Limb (tissue), 2 donors: Measurements from ENCODE around the gene PPM1D.
A peak's percentile ranks its signal among the peaks of the same experiment; 100 is the strongest.

Source experiments
- DNase-seq, 2 donors: peaks; one replicate each; pipeline ENCODE4 v3.0.0-alpha.2; 2016; ENCODE audit errors: extremely low spot score in 2 of 2

The PPM1D gene

DNA sequence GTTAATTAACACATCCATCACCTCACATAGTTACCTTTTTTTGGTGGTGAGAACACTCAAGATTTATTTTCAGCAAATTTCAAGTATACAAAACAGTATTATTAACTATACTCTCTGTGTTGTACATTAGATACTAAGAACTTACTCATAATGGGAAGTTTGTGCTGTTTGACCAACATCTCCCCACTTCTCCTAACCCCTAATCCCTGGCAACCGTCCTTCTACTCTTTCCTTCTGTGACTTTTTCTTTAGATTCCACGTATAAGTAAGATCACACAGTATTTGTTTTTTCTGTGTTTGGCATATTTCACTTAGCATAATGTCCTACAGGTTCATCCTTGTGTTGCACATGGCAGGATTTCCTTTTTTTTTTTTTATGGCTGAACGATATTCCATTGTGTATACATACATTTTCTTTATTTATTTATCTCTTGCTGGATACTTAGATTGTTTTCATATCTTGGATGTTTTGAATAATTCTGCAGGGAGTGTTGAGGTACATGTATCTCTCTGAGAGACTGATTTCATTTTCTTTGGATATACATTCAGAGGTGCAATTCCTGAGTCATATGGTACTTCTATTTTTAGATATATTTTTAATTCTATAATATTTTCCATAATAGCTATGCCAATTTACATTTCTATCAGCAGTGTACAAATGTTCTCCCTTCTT is 19.0 kb downstream of the PPM1D start:
- DNase-seq: no peak

DNA sequence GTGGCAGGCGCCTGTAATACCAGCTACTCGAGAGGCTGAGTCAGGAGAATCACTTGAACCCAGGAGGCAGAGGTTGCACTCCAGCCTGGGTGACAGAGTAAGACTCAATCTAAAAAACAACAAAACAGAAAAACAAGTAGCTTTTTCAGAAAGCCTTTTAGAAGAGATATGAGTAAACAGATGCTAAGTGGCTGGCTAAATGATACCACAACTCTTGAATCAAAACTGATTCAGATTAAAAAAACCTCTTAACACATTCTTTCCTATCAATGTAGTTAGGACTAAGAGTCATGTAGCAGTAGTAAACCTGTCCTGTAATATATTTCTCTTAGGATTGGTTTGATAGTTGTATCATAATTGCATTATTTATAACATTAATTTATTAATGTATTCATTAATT is 23.0 kb downstream of the PPM1D start:
- DNase-seq: no peak

DNA sequence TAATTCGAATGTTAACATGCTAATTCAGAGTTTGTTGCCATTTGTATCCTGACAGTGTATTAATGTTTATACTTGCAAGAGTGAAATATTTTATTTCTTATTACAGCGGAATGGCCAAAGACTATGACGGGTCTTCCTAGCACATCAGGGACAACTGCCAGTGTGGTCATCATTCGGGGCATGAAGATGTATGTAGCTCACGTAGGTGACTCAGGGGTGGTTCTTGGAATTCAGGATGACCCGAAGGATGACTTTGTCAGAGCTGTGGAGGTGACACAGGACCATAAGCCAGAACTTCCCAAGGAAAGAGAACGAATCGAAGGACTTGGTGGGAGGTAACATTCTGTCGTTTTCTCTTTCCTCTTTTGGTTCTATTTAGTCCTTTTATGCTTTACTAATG is 23.4 kb downstream of the PPM1D start:
- no peak for DNase-seq

DNA sequence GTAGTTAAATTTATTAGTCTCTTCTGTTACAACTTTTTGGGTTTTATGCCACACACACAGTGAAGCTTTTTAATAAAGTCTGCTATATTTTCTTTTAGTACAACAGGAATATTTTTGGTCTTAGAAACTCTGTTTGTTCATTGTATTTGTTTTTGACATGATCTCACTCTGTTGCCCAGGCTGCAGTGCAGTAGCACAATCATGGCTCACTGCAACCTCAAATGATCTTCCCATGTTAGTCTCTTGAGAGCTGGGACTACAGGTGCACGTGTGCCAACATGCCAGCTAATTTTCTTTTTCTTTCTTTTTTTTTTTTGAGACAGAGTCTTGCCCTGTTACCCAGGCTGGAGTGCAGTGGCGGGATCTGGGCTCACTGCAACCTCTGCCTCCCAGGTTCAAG is 27.1 kb downstream of the PPM1D start:
- no peak for DNase-seq

DNA sequence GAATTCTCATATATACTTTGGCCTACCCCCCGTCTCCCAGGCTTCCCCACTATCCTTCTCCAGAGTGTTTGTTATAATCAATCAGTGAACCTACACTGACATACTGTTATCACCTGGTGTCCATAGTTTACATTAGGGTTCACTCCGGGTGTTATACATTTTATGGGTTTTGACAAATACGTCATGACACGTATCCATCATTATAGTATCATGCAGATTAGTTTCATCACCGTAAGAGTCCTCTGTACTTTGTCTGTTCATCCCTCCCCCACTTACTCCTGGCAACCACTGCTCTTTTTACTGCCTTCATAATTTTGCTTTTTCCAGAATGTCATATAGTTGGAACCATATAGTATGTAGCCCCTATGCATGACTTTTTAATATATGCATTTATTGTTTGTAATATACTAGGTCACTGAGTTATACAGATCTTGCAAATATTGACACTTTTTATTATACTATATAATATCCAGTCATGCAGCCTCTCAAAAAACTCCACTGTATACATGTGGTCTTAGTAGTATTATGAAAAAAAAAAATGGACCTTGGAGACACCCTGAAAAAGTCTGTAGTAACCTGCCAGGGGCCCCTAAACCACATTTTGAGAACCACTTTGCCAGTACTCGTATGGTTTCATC is 28.4 kb downstream of the PPM1D start:
- DNase-seq: no peak

DNA sequence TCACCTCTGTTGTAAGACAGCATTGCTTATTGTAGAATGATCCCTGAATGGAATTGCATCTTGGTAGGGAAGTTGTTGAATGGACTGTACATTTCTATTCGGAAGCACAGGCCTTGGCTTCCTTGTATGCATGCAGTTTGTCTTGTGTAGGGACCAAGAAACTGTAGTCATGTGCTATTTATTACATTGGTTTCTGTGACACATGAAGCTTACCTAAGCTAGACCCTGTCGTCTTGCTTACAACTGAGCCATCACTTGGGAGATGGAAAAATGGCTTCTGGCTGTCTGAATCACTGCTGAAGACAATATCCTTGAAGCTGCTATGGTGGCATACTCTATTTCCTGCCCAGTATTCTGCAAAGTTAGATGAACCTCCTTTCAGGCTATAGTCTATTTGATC is 29.1 kb downstream of the PPM1D start:
- DNase-seq: no peak

DNA sequence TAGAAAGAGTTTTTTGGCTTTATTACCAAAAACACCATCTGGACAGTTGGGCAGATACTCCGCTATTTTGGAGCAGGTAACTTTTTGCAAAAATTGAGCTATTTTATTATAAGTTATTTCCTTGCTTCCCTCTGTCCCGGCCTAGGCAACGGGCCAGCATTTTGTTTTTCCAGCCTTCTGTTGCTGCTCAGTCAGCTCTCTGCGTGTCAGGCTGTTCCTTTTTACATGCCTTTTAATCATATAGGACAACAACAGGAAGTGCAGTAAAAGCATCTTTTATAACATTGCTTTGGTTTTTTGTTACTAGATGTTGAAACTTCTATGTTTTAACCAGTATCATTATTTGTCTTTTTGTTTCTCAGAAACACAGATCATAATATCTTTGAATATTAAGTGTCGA is 30.4 kb downstream of the PPM1D start:
- no peak for DNase-seq

DNA sequence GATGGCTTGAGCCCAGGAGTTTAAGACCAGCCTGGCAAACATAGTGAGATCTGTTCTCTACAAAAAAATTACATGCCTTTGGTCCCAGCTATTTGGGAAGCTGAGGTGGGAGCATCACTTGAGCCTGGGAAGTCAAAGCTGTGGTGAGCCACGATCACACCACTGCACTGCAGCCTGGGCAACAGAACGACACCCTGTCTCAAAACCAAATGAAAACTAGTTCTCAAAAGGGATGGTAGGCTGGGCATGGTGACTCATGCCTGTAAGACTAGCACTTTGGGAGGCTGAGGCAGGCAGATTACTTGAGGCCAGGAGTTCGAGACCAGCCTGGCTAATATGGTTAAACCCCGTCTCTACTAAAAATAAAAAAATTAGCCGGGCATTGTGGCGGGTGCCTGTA is 31.1 kb downstream of the PPM1D start:
- no peak for DNase-seq

DNA sequence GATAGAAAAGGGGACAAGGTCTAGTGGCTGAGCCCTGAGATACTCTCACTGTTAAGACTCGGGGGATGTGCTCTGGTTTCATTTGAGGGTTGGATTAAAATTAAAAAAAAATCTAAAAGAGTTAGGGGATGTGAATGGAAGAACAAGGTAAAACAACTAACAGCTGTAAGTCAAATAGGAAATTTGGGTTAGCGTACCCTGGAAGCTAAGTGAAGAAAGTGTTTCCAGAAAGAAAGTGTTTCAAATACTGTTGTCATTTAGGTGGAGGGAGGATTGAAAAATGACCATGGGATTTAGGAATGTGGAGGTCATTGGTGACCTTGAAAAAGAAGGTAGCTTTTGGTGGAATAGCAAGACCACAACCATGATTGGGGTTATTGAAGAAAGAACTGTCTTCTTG is 37.7 kb downstream of the PPM1D start:
- no peak for DNase-seq

DNA sequence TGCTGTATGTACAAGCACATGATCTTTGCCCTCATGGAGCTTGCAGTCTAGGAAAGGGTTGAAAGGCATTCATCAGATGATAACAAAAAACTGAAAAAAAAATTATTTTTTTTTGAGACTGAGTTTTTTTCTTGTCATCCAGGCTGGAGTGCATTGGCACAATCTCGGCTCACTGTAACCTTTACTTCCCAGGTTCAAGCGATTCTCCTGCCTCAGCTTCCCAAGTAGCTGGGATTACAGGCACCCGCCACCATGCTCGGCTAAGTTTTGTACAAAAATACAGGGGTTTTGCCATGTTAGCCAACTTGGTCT is 39.0 kb downstream of the PPM1D start:
- no peak for DNase-seq

DNA sequence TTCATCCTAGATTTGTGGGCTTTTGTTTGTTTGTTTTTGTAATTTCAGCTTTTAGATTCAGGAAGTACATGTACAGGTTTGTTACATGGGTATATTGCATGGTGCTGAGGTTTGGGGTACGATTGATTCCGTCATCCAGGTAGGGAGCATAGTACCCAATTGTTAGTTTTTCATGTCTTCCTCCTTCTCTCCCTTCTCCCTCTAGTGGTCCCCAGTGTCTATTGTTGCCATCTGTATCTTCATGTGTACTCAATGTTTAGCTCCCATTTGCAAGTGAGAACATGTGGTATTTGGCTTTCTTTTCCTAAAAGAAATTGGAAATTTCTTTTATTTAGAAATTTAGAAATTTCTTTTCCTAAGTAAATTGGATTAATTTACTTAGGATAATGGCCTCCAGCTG is 40.5 kb downstream of the PPM1D start:
- DNase-seq: no peak

DNA sequence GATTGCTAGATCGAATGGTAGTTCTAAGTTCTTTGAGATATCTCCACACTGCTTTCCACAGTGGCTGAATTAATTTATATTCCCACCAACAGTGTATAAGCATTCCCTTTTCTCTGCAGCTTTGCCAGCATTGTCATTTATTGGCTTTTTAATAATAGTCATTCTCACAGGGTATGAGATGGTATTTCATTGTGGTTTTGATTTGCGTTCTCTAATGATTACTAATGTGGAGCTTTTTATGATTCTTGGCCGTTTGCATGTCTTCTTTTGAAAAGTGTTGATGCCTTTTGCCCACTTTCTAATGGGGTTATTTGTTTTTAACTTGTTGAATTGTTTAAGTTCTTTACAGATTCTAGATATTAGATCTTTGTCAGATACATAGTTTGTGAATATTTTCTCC is 41.1 kb downstream of the PPM1D start:
- DNase-seq: no peak

DNA sequence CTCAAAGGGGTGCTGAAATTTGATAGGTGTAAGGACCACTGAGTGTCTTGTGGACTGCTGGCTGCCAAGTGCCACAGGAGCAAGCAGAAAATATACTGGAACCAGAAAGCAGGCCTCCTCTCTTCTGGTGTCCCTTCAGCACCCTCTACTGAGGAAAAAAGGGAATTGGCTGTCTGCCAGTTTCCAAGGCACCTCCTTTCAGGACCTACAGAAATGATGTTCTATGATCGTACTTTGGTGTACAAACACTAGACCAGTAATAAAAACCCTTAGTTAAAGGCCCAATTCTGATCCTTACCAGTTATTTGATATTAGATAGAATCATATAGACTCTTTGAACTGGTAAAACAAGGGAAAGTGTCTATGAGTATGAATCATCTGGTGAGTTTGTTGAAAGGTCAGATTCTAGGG is 41.8 kb downstream of the PPM1D start:
- DNase-seq: peak; percentile 50 to 57

DNA sequence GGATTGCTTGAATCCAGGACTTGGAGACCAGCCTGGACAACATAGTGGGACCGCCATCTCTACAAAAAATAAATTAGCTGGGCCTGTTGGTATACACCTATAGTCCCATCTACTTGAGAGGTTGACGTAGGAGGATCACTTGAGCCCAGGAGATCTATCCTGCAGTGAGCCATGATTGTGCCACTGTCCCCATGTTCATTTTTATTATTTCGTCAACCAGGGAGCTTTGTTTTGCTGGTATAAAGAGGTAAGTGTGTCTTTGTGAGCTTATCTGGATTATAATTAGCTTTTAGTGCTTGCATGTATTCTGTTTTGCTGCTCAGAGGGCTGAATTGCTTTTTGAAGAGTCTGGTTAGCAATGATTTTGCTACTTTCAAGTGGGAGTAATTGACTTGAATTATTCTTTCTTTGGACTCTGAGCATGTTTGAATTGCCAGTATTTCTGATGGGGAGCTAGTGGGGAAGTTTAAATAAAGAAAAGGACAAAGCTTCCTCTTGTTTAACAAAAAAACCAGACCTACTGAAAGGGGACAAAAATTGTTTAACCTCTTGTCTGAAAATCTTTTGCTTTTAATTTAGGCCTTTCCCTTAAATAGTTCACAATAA is 46.0 kb downstream of the PPM1D start:
- no peak for DNase-seq

DNA sequence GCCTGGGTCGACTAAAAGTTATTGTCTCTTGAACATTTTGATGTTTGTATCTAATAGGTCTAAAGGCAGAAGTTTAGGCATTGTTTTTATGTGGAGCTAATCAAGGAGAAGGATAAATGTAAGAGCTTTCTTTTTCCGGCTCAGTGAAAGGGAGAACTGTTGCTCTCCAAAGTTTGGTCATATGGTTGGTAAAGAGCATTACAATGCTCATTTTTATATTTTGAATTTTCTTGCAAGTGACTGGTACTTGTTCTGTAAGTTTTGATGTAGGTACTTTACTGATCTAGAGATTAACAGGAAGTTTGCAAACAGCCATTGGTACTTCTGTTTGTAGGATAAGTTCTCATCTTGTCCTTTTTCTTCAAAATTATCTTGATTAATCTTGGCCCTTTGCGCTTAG is 46.7 kb downstream of the PPM1D start:
- DNase-seq: no peak

DNA sequence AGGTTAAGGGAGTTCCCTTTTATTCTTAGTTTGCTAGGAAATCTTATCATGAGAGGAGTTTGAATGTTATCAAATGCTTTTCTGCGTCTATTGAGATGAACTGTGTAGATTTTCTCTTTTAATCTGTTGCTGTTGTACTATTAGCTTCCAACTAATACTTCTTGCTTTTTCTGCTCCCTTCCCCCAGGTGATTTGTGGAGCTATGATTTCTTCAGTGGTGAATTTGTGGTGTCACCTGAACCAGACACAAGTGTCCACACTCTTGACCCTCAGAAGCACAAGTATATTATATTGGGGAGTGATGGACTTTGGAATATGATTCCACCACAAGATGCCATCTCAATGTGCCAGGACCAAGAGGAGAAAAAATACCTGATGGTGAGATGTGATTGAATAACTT is 47.7 kb downstream of the PPM1D start:
- no peak for DNase-seq

DNA sequence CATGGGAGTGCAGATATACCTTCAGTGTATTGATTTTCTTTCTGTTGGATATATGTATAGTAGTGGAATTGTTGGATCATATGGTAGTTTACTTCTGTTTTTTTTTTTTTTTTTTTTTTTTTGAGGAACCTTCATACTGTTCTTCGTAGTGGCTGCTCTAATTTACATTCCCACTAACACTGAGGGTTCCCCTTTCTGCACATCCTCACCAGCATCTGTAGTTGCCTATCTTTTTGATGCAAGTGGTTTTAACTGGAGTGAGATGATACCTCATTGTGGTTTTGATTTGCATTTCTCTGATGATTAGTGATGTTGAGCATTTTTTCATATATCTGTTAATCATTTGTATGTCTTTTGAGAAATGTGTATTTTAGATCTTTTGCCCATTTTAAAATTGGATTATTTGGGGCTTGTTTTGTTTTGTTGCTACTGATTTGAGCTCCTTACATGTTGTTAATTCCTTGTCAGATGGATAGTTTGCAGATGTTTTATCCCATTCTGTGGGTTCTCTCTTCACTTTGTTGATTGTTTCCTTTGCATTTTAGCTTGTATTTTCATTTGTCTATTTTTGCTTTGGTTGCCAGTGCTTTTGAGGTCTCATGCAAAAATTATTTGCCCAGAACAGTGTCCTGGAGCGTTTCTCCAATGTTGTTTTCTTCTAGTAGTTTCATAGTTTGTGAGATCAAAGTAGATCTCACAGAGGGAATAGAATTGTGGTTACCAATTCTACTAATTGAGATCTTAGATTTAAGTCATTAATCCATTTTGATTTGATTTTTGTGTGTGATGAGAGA is 52.7 kb downstream of the PPM1D start:
- DNase-seq: no peak

DNA sequence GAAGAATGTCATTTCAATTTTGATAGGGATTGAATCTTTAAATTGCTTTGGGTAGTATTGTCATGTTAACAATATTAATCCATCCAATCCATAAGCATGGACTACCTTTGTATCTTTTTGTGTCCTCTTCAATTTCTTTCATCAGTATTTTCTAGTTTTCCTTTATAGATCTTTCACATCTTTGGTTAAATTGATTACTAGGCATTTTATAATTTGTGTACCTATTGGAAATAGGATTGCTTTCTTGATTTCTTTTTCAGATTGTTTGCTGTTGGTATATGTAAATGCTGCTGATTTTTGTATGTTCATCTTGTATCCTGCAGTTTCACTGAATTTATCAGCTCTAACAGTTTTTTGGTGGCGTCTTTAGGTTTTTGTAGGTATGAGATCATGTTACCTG is 53.6 kb downstream of the PPM1D start:
- DNase-seq: no peak

DNA sequence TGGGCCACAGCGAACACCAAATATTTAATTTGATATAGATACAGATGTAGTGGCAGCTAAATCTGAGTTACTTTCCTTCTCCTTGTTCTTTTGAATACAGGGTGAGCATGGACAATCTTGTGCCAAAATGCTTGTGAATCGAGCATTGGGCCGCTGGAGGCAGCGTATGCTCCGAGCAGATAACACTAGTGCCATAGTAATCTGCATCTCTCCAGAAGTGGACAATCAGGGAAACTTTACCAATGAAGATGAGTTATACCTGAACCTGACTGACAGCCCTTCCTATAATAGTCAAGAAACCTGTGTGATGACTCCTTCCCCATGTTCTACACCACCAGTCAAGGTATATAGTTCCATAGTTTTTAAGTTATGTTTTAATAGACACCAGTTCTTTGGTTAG is 56.5 kb downstream of the PPM1D start:
- no peak for DNase-seq

DNA sequence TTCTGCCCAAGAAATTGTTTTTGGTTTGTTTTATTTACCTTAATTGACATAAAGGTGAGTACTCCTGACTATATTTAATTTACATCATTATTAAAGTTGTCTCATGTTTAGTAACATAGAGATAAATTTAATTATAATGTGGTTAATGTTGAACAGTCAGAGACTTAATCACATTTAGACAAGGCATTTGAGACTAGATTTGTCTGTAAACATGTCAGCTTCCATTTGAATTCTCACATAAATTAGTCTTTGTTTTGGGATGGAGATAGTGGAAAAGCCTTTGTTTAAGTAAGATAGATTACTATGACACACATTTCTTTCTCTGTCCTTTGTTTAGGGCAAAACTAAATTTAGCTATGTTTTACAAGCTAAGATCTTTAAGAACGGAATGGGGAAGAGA is 59.2 kb downstream of the PPM1D start:
- no peak for DNase-seq

DNA sequence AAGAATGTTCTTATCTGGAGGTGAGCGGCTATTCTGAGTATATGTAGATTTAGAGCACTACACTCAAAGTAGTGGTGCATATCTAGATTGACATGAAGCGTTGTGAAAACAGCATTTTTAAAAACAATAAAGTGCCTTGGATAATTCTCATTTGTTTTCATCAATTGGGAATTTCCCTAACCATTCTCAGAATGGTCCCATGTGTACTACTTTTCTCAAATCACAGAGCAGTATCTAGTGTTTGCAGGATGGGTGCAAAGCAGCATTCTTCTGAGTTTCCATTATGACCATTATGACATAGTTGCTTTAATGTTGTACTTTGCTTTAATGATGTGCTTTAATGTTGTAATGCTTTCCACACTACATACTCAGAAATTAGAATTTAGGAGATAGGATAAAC is 61.5 kb downstream of the PPM1D start:
- no peak for DNase-seq

DNA sequence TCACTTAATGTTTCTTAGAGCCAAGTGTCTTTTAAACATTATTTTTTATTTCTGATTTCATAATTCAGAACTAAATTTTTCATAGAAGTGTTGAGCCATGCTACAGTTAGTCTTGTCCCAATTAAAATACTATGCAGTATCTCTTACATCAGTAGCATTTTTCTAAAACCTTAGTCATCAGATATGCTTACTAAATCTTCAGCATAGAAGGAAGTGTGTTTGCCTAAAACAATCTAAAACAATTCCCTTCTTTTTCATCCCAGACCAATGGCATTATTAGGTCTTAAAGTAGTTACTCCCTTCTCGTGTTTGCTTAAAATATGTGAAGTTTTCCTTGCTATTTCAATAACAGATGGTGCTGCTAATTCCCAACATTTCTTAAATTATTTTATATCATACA is 64.0 kb downstream of the PPM1D start:
- no peak for DNase-seq

DNA sequence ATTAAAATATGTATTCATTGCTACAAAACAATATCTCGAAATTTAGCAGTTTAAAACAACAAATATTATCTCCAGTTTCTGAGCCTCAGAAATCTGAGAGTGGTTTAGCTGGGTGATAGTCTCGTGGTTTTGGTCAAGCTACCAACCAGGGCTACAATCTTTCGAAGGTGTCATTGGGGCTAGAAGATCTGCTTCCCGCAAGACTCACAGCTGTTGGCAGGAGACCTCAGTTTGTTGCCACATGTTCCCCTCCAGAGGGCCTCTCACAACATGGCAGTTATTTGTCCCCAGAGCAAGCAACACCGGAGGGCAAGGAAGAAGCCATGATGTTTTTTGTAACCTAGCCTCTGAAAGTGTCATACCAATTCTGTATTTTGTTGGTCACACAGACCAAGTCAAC is 65.6 kb downstream of the PPM1D start:
- no peak for DNase-seq
